SKM-1 treated with dmso at 0.1 percent for 144 hours (cell line): Measurements from ENCODE around the gene CNTNAP2.
"Not testable (repeated sequence)": the region's sequence is repeated elsewhere in the genome, so short reads cannot be mapped to it uniquely, and the experiment has no call there.

Experiments
- DNase-seq: peaks from one replicate; lab custom pipeline; 2025; ENCODE audit not compliant: unreplicated experiment; lab: John Stamatoyannopoulos, UW

CNTNAP2 gene

DNA sequence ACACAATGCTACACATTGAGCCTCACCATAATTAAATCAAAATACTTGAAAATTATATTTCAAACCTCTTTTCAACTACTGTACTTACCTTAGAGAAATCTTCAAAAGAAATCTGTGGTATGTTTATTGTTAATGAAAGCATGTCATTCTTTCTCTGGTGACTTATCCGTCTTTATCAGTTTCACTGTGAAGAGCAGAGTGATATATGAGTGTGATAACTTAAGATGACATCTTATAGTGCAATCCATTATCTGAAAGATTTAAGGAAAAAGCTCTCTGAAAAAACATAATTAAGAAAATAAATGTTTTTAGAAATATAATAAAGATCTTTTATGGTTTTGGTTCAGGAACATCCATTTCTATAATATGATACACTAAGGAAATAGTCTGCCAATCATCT lies 1562.3 kb downstream of the CNTNAP2 start:
- no peak for DNase-seq

DNA sequence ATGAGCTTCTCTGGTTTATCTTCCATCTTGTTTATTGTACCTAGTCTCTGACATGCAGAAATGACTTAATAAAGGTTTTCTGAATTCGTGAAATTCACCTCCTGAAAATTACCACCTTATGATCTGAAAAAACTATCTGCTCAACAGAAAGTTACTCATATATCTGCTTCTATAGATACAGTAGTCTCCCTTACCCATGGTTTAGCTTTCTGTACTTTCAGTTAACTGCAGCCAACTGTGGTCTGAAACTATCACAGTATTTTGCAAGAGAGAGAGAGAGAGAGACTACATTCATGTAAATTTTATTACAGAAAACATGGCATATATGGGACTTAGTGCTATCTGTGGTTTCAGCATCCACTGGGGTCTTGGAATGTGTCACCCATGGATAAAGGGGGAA lies 1564.9 kb downstream of the CNTNAP2 start:
- no peak for DNase-seq

DNA sequence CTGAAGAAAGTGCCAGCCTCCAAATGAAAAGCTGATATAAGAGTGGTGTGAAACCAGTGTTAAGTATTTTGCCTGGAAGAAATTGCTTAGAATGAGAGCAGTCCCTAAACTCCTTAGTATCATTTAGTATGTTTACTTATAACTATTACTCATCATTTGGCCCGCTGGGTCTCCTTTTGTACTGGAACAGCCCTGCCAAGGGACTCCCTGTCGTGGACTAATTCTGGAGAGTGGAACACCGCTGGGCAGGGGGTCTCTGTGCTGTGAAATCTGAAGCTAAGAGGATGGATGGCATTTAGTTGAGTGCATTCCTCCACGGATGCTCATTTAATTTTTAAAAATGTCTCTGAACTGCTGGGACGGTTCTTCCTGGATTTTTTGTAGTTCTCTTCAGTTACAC lies 1584.1 kb downstream of the CNTNAP2 start:
- no peak for DNase-seq

DNA sequence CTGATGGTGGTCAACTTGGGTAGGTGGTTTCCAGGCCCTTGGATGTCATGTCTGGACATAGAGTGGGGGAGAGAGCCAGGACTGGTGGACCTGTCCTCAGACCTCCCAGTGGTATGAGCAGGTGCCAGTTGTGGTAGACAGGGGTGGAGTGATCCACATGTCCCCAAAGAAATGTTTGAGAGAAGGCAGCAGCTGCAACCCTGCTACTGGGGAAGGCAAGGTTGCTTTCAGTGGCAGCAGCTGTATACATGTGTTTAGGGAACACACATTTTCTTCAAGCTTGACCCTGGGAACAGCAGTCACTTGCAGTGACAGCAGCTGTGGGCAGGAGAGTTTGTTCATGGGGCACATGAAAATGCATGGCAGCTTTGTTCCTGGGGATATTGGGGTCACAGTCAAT lies 1591.3 kb downstream of the CNTNAP2 start:
- DNase-seq, result no peak

DNA sequence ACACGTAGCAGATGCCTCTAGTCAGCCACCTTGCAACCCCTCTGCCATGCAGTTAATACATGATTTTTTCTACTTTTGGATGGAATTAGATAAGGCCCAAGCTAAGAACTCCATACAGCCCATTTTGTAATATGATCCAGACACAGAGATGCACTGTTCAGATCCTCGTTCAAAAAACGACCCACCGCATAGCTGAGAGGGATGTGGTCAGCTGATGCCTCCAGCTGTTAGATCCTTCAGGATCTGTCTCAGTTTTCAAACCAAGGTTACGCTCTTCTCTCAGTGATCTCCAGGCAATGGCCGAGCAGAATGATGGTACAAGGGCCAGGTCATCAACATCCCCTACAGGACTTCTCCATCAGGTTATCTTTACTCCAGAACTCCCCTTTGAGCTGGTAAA lies 1592.3 kb downstream of the CNTNAP2 start:
- DNase-seq, result no peak

DNA sequence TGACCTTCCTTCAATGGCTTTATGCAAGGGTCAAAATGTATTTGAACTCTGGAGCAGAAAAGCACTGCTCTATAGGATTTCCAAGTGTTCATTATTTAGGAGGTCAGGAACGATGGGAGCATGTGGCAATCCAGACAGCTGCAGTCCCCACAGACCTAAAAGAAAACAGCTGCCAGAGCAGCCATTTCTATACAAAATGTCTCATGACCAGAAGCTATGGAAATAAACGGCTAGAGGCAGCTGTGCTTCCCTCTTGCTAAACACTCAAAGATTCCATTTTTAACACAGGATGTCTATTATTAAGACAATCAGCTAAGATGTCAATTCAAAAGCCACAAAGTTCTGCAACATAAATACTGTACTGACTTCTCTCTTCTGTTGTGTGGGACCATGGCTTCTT lies 1594.8 kb downstream of the CNTNAP2 start:
- no peak for DNase-seq

DNA sequence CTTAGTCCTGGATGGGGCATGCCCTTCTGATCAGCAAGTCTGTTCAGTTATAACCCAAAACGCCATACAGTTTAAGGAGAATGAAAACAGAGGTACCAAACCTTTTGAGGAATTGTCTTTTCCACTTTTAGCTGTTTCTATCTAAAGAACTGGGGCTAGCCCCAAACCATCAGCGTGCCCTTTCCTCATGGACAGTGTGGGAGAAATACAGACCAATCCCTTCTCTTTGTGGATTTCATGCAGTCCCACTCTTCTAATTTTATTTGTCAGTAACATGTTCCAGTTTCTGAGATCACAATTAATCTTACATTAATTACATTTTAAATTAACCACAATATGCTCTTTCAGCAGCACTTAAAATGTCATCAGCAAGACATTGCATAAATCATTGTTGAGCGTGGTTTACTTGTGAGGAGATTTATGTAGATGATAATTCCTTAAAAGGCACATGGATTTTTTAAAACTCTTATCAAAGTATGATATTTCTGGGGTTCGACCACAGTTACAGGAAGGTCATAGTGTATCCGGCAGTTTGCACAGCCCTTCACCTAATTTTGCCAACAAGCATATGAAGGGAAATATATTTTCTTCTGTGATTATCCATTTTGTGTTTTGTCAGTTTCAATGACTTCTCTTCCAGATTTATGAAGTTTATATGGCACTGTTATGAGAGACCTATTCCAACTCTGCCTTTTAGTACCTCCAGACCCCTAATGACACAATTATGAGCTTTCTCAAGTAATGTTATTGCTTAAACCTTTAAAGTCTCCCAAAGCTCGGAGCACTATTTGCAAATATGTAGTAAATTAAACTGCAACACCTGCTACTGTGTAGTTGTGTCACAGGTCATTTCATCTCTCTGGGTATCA lies 1605.6 kb downstream of the CNTNAP2 start:
- no peak for DNase-seq

DNA sequence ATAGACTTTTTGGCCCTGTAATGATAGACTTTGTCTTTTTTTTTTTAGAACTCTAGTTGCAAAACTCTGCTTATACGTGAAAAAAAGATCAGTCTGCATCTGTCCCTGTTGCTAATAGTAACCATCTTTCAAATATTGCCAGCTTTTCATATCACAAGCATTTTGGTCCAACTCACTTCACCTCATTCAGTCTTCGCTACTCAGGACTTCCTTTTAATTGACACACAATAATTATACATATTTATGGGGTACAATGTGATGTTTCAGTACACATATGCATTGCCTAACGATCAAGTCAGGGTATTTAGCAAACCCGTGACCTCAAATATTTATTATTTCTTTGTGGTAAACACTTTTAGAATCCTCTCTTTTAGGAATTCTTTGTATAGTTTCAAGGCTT lies 1606.9 kb downstream of the CNTNAP2 start:
- no peak for DNase-seq

DNA sequence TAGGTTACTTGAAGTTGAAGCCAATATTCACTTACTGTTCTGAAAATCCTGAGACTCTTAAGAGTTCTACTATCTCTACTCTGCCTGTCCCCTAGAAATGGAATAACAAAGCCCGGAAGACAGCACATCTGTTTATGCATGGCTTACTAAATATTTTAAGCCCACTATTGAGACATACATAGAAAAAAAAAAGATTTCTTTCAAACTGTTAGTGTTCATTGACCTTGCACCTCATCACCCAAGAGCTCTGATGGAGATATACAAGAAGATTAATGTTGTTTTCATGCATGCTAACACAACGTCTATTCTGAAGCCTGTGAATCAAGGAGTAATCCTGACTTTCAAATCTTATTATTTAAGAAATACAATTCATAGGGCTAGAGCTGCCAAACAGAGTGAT lies 1614.7 kb downstream of the CNTNAP2 start:
- no peak for DNase-seq

DNA sequence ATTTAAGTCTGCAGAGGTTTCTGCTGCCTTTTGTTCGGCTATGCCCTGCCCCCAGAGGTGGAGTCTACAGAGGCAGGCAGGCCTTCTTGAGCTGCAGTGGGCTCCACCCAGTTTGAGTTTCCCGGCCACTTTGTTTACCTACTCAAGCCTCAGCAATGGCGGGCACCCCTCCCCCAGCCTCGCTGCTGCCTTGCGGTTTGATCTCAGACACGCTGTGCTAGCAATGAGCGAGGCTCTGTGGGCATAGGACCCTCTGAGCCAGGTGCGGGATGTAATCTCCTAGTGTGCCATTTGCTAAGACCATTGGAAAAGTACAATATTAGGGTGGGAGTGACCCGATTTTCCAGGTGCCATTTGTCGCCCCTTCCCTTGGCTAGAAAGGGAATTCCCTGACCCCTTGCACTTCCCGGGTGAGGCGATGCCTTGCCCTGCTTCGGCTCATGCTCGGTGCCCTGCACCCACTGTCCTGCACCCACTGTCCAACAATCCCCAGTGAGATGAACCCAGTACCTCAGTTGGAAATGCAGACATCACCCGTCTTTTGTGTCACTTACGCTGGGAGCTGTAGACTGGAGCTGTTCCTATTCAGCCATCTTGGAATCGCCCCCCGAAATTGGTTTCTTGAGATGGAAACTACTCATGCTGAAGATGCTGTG lies 1621.1 kb downstream of the CNTNAP2 start:
- DNase-seq, result not testable (repeated sequence)

DNA sequence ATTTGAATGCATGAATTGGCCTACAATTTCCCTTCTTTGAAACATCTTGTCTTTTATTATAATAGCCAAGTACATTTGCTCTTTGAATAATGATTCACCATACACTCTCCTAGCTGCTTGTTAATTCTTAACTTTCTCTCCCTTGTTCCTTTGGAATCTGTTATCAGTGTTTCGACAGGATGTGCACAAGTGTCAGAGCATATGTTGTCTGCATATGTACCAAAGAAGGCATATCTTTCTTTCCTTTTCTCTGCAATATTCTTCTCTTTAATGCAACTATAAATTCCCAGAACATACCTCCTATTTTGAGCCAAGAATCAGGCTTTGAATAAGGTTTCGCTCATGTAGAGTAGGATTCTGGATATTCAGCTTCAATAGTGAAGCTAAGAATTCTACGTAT lies 1625.7 kb downstream of the CNTNAP2 start:
- DNase-seq, result no peak

DNA sequence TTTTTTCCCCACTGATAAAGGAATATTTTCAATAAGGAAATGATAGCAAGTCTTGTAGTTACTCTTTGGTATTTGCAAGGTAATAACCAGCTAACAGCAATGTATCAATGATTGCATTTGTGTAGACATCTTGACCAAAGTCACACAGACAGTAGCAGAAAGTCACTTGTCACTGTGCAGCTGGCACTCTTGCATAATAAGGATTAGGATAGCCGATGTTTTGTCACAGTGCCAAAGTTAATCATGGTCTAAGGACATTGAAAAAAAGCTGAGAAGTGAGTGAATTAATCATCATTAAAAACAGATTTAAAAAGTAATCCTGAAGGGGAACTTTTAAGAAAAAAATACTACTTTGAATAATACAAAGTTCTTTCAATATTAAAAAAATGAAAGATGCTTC lies 1639.7 kb downstream of the CNTNAP2 start:
- DNase-seq, result no peak

DNA sequence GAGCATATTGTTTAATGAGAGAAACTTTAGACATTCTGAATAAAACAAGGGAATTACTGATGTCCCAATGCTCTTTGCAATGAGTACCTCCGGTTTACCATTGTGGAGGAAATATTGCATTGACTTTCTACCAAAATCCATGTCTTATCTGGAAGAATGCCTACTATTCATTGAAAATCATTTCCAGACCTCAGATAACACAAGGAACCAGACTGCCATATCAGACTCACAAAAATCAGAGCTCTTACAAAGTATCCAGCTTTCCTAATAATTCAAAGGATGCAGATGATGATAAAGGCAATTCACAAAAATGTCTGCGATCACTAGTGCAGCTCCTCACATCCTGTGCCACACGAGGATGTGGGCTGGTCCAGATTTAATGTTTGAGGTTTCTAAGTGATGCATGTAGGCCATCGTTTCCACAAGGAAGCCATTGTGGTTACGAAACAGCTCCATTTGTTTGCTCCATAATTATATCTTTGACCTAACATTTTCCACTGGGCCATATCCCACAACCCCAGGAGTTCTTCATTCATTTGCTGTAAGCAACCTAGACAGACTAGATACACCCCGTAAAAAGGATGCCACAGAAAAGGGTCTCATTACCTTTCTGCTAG lies 1642.8 kb downstream of the CNTNAP2 start:
- DNase-seq, result no peak

DNA sequence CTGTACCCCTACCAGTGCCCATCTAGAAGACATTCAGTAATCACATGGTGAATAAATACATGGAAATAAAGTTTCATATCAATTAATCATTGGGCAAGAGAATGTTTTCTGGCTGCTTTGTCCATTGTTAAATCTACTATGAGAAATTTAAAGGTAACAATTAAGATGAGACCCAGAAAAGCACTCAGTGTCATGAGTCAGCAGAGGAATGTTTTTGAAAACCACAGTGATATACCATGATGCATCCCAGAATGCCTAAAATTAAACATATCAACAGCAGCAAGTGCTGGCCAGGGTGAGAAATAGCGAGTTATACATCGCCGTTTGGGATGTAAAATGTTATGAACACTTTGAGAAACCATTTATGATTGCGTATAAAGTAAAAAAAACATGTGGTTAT lies 1648.7 kb downstream of the CNTNAP2 start:
- no peak for DNase-seq

DNA sequence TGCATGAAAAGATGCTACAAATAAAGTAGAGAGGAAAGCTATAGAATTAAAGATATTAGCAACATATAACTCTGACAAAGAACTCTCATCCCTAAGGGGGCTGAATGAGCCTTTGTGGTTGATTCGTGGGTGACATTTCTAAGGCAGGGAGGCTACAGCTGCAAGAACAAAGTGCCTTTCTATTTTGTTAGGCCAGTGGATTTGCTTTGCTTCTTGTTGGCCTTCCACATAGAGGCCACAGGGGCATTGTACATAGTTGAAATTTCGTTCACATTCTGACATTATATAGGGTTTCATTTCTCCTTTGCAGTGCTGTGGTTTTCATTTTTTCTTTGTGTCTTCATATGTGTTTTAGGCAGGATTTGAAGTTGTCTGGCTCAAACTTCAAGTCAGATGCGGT lies 1654.7 kb downstream of the CNTNAP2 start:
- no peak for DNase-seq

DNA sequence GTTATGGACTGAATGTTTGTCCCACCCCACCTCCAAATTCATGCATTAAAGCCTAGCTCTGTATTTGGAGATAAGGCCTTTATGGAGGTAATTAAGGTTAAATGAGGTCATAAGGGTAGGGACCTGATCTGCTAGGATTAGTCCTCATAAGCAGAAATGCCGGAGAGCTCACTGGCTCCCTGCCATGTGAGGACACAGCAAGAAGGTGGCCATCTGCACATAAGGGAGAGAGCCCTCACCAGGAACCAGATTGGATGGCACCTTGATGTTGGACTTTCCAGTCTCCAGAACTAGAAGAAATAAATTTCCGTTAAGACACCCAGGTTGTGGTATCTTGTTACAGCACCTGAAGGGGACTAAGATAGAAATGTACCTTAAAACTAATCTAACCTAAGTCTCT lies 1657.9 kb downstream of the CNTNAP2 start:
- no peak for DNase-seq

DNA sequence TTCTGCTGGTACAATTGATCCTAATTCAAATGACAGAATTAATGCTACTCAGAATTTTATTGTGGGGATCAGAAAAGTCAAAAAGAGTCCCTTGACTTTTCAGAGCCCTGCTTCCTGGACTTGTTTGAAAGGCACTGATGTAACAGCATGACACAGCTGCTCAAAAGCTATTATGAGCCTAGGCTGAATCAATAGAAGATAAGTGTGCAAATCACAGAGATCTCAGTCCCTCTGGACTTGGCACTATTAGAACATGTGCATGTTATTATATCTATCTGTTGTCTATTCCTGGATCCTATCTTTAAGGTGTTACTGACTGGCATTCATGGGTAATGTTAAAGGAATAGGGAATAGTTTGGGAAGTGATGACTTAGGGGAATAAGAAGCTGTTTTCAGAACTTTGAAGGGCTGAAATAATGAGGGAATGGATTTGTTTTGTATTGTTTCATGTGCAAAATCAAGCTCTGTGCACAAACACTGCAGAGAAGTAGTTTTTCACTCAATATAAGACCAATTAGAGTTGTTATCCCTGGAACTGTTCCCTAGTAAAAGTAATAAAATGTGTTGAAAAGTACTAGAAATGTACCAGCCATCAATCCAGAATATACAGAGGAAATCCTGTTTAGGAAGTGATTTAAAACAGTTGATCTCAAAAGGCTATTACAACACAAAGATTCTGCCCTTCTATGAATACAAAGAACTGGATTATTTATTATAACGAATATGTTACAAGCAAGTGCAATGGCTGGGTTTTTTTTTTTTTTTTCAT lies 1659.1 kb downstream of the CNTNAP2 start:
- no peak for DNase-seq

DNA sequence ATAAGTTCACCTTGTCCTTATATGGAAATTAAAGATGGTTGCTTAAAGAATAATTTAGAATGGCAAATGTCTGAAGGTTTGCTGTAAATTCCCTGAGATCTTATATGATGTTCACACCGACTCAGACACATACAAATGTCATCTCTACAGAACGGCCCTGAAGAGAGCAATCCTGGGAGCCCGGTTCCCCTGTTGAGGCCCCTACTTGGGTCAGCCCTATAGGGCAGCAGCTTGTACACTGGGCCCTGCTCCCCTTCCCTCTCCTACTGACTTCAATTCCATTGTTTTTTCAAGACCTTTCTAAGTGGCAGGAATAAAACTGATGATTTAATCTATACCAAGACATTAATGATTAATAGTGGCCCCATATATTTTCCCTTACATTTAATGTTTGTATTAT lies 1660.7 kb downstream of the CNTNAP2 start:
- no peak for DNase-seq

DNA sequence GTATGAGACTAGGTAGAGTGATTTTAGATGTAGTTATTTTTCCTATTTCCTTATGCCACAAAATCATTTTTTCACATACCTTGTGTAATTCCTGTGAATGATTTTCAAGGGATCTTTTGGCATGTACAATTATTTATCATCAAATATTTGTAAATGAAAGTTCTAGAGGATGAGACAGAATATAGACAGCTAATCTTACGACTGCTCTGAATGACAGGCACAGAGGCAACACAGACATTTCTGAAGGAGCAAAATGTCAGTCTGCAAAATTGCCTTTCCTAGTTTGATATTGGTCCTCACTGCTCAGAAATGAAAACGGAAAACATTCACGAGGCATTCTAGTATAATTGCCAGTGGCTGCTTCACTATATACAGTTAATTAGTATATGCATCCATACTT lies 1663.3 kb downstream of the CNTNAP2 start:
- DNase-seq, result no peak

DNA sequence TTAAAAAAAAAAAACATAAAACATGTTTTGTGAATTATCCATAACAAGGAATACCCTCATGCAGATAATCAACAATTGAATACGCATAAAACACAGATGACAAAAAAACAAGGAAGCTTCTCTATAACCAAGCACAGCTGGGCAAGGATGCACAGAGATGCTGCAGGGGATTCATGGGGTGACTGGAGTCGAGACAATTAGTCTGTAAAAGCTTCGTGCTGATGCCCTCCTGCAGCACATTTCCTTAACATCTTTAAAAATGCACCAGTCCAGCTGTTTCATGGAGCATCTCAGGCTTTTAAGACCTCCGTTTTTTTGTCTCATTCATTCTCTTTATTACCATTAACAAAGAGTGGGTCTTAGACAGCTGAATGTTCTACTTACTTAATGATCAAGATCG lies 1680.0 kb downstream of the CNTNAP2 start:
- no peak for DNase-seq

DNA sequence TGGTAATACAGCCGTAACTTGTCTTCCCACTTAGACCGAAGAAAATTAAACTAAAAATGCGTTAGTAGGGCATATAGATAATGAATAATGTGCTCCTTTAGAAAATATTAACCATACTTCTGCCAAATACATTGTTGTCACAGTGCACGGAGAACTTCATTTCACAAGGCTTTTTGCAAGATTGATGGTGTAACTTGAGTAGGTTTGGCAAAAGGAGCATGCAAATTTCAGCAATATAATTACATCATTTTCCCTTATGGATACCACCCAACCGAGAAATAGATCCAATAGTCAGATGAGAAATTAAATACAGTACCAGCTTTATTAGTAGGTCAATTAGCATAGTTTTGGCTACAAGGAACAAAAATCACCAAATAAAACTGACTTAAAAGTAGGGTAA lies 1681.4 kb downstream of the CNTNAP2 start:
- no peak for DNase-seq
